Activated naive CD4-positive, alpha-beta T cell treated with anti-CD3 and anti-CD28 coated beads for 36 hours (primary cell): Measurements from ENCODE around the gene ZNF564. TPM values are rescaled to one million over a fixed set of nuclear protein-coding genes. Genes with fewer than 3 reads are reported as not detected.

Experiments
- CTCF ChIA-PET: fragments of 350-600 bp; sonication (Branson Sonifier 250); formaldehyde crosslinking; loops from one replicate; lab custom pipeline; 2021; ENCODE audit warnings: antibody characterized with exemption; lab: Charles Lee
- DNase-seq: peaks from one replicate; pipeline ENCODE4 v3.0.0-alpha.2; 2020
- H3K27ac Mint-ChIP-seq: one replicate; pipeline ENCODE4 v1.8.0; 2021; ENCODE audit warnings: mild to moderate bottlenecking, mixed read lengths
- H3K27me3 Mint-ChIP-seq: one replicate; pipeline ENCODE4 v1.8.0; 2021; ENCODE audit warnings: low read depth, mixed read lengths
- H3K36me3 Mint-ChIP-seq: one replicate; pipeline ENCODE4 v1.8.0; 2021; ENCODE audit warnings: low read depth, mixed read lengths
- H3K4me1 Mint-ChIP-seq: one replicate; pipeline ENCODE4 v1.8.0; 2021; ENCODE audit warnings: low read depth, mixed read lengths
- H3K4me3 Mint-ChIP-seq: one replicate; pipeline ENCODE4 v1.8.0; 2021; ENCODE audit warnings: mild to moderate bottlenecking, moderate library complexity, mixed read lengths
- H3K9me3 Mint-ChIP-seq: one replicate; pipeline ENCODE4 v1.8.0; 2021; ENCODE audit warnings: mixed read lengths
- intact Hi-C: fragments of 100-400 bp; cut with micrococcal nuclease; formaldehyde crosslinking; loops from one replicate; pipeline ENCODE4 v1.15.1; 2023
- total RNA-seq, 2 experiments: library from RNA; stranded (reverse); gene quantifications; one replicate each; pipeline ENCODE4 v1.2.3, GENCODE V29; 2021

ZNF564 gene
- total RNA-seq, 2 experiments from 2014 or later, result 5.6 to 5.7 TPM

DNA sequence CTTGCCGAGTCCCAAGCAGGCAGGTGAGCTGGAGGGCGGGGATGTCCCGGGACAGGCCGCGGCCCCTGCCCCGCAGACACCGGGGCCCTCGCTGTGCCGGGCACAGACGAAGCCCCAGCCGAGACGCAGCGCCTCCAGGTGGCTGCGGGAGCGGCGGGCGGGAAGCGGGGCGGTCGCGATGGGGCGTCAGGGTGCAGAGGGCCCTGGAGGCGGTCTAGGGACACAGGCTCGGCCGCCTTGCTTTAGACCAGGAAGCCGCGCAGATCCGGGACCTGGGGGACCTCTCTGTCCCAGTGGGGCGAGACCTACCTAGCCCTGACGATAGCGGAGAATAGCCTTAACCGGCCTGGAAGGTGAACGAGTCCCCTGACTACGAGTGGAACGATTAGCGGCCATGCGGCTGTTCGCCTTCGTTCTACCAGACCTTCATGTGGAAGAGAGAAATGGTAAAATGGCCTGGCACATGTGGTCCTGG, 4.2 kb upstream of the ZNF564 start:
- H3K4me3 Mint-ChIP-seq, result no peak overlapping the region
- intact Hi-C loops, result loop anchor here (10.0 kb wide), 1 partner anchor 461 kb away; no protein-coding TSS in a partner anchor
- no peak for DNase-seq
- no peaks in the 10 kb centered on the region for H3K27me3 Mint-ChIP-seq
- CTCF ChIA-PET, result interaction anchor here (0.6 kb wide), 2 partner anchors 142 to 399 kb away, joined by 3 read pairs; partner anchors contain the start of gene ZNF625
- no peaks in the 10 kb centered on the region for H3K9me3 Mint-ChIP-seq
- H3K27ac Mint-ChIP-seq, result no peak overlapping the region
- peaks cover 2% of the 10 kb centered on the region for H3K36me3 Mint-ChIP-seq
- H3K4me1 Mint-ChIP-seq, result peaks cover 10% of the 10 kb centered on the region

GRCh38 chr19:12546903-12547302, 4.4 kb downstream of the ZNF564 start:
- Mint-ChIP-seq H3K4me1 (peaks cover 57% of the 10 kb centered on the region), H3K27me3 (no peaks in the 10 kb centered on the region), H3K27ac (no peak overlapping the region), H3K36me3 (peaks cover 39% of the 10 kb centered on the region), H3K9me3 (peaks cover 9% of the 10 kb centered on the region), H3K4me3 (no peak overlapping the region)
- no peak for DNase-seq
- intact Hi-C loops, result no loop called here
- CTCF ChIA-PET, result no interaction called here

- Mint-ChIP-seq H3K27me3 (no peaks in the 10 kb centered on the region), H3K4me1 (peaks cover 53% of the 10 kb centered on the region), H3K9me3 (peaks cover 9% of the 10 kb centered on the region), H3K27ac (no peak overlapping the region), H3K36me3 (peaks cover 37% of the 10 kb centered on the region), H3K4me3 (no peak overlapping the region)
- no peak for DNase-seq
- CTCF ChIA-PET, result interaction anchor here (0.6 to 1.2 kb wide), 3 partner anchors 18 to 487 kb away, joined by 3 to 5 read pairs (median 4); no protein-coding TSS in a partner anchor
- intact Hi-C loops, result no loop called here
These were observed 5.2 kb downstream of the ZNF564 start for GRCh38 chr19:12546068-12546467.

DNA sequence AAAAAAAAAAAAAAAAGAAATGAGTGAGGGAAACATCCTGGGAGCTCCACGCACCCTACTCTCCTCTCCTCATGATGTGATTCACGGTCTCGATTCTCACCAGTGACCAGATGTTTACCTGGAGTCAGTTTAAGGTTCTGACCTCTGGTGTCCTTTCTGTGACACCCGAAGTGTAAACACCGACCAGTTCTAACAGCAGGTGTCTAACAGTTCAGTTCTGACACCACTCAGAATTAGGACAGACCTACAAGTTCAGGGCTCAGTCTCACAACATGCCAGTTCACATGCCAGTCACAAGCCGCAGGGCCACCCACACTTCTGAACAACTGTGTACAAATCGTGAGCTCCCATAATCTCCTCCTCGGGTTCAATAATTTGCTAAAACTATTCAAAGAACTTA, 6.0 kb downstream of the ZNF564 start:
- peaks cover 51% of the 10 kb centered on the region for H3K4me1 Mint-ChIP-seq
- CTCF ChIA-PET, result interaction anchor here (1.2 kb wide), 1 partner anchor 50 kb away, joined by 5 read pairs; no protein-coding TSS in a partner anchor
- no peak overlapping the region for H3K27ac Mint-ChIP-seq
- no peak for DNase-seq
- no peak overlapping the region for H3K4me3 Mint-ChIP-seq
- intact Hi-C loops, result no loop called here
- peaks cover 9% of the 10 kb centered on the region for H3K9me3 Mint-ChIP-seq
- no peaks in the 10 kb centered on the region for H3K27me3 Mint-ChIP-seq
- H3K36me3 Mint-ChIP-seq, result peaks cover 39% of the 10 kb centered on the region

DNA sequence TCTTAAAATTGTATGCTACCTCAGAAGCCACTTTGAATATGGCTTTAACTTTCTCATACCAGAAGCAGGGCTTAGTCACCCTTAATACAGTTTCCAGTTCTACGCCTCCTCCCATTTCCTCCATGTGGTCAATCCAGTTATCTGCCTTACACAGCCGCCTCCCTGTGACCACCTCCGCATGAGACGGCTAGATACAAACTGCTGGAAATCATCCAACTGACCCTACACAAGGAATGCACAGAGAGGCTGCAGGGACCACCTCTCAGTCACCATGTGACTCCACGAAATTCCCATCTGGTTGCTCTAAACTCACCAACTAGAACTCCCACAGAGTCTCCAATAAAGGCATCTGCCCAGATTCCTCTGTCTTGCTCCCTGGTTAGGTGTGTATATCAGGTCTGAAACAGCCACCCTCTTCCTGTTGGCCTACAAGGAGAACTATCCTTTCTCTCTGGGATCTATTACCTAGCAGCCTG, 6.8 kb downstream of the ZNF564 start:
- intact Hi-C loops, result no loop called here
- H3K27ac Mint-ChIP-seq, result peak overlapping the region; percentile 73
- H3K4me3 Mint-ChIP-seq, result no peak overlapping the region
- CTCF ChIA-PET, result no interaction called here
- peaks cover 41% of the 10 kb centered on the region for H3K36me3 Mint-ChIP-seq
- H3K9me3 Mint-ChIP-seq, result peaks cover 12% of the 10 kb centered on the region
- H3K4me1 Mint-ChIP-seq, result peaks cover 48% of the 10 kb centered on the region
- H3K27me3 Mint-ChIP-seq, result no peaks in the 10 kb centered on the region
- no peak for DNase-seq

GRCh38 chr19:12543855-12544254, 7.4 kb downstream of the ZNF564 start:
- intact Hi-C loops, result no loop called here
- Mint-ChIP-seq H3K27ac (peak overlapping the region; percentile 73), H3K4me3 (no peak overlapping the region), H3K27me3 (no peaks in the 10 kb centered on the region), H3K9me3 (peaks cover 12% of the 10 kb centered on the region), H3K36me3 (peaks cover 39% of the 10 kb centered on the region), H3K4me1 (peaks cover 42% of the 10 kb centered on the region)
- CTCF ChIA-PET, result no interaction called here
- DNase-seq, result no peak

- DNase-seq, result peak; percentile 34
- Mint-ChIP-seq H3K4me1 (no peaks in the 10 kb centered on the region), H3K9me3 (peaks cover 83% of the 10 kb centered on the region), H3K27ac (no peak overlapping the region), H3K4me3 (no peak overlapping the region), H3K36me3 (peaks cover 86% of the 10 kb centered on the region), H3K27me3 (no peaks in the 10 kb centered on the region)
- CTCF ChIA-PET, result no interaction called here
- intact Hi-C loops, result no loop called here
These were observed 24.0 kb downstream of the ZNF564 start for GRCh38 chr19:12527034-12527836.

- Mint-ChIP-seq H3K36me3 (peaks cover 90% of the 10 kb centered on the region), H3K4me1 (no peaks in the 10 kb centered on the region), H3K27me3 (no peaks in the 10 kb centered on the region), H3K4me3 (no peak overlapping the region), H3K27ac (no peak overlapping the region), H3K9me3 (peaks cover 87% of the 10 kb centered on the region)
- CTCF ChIA-PET, result no interaction called here
- intact Hi-C loops, result no loop called here
- no peak for DNase-seq
These were observed 24.7 kb downstream of the ZNF564 start for GRCh38 chr19:12526542-12526941.

- Mint-ChIP-seq H3K4me1 (no peaks in the 10 kb centered on the region), H3K4me3 (no peak overlapping the region), H3K27ac (no peak overlapping the region), H3K9me3 (peaks cover 70% of the 10 kb centered on the region), H3K36me3 (peaks cover 75% of the 10 kb centered on the region), H3K27me3 (no peaks in the 10 kb centered on the region)
- CTCF ChIA-PET, result interaction anchor here (0.6 kb wide), 1 partner anchor 110 kb away, joined by 3 read pairs; no protein-coding TSS in a partner anchor
- intact Hi-C loops, result no loop called here
- peak; percentile 41 for DNase-seq
These were observed 29.3 kb downstream of the ZNF564 start for GRCh38 chr19:12521996-12522395.

DNA sequence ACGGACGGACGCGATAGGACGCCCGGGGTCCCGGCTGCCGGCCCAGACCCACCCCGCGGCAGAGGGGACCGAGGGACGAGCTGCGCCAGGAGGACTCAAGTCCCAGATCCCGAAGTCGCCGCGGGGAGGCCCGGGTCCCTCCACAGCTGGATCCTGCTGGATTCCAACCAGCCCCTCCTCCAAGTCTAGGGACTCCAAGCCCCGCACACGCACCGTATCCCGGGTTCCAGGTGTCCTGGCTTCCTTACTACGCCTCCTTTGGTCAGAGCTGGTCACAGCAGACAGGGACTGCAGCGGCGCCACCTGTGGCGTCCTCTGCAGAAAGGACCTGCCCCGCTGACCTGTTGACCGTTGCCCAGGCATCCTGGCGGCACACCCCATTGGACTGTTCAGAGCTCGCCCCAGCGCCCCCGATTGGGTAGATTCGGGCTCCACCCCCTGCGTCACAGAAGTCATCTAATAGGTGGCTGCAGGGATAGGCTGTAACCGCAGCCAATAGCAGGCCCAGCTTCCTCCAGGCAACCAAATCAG, 37.7 kb downstream of the ZNF564 start:
- H3K4me3 Mint-ChIP-seq, result no peak overlapping the region
- peaks cover 3% of the 10 kb centered on the region for H3K4me1 Mint-ChIP-seq
- no peak overlapping the region for H3K27ac Mint-ChIP-seq
- H3K27me3 Mint-ChIP-seq, result peaks cover 5% of the 10 kb centered on the region
- no peak for DNase-seq
- CTCF ChIA-PET, result interaction anchor here (0.8 to 1.1 kb wide), 2 partner anchors 37 to 601 kb away, joined by 3 read pairs; no protein-coding TSS in a partner anchor
- peaks cover 25% of the 10 kb centered on the region for H3K9me3 Mint-ChIP-seq
- intact Hi-C loops, result no loop called here
- peaks cover 33% of the 10 kb centered on the region for H3K36me3 Mint-ChIP-seq

GRCh38 chr19:12497032-12497431, 54.2 kb downstream of the ZNF564 start:
- Mint-ChIP-seq H3K27ac (no peak overlapping the region), H3K9me3 (peaks cover 5% of the 10 kb centered on the region), H3K4me1 (peaks cover 9% of the 10 kb centered on the region), H3K4me3 (no peak overlapping the region), H3K36me3 (no peaks in the 10 kb centered on the region), H3K27me3 (no peaks in the 10 kb centered on the region)
- CTCF ChIA-PET, result no interaction called here
- intact Hi-C loops, result loop anchor here (5.0 kb wide), 2 partner anchors 165 to 295 kb away; partner anchors contain the start of gene ZNF563
- no peak for DNase-seq

DNA sequence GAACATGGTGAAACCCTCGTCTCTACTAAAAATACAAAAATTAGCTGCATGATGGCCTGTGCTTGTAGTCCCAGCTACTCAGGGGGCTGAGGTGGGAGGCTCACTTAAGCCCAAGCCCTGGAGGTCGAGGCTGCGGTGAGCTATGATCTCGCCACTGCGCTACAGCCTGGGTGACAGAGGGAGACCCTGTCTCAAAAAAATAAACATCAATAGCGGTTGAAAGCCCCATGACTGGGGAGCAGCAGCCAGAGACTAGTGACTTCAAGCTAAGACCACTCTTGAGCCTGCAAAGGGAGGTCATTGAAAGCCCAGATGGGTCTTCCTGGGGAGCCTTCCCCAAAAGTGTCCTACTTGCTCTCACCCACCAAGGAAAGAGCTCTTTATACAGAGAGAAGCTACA, 54.8 kb downstream of the ZNF564 start:
- no peaks in the 10 kb centered on the region for H3K36me3 Mint-ChIP-seq
- intact Hi-C loops, result loop anchor here (5.0 kb wide), 2 partner anchors 164 to 294 kb away; partner anchors contain the start of gene ZNF563
- peak overlapping the region; percentile 89 for H3K27ac Mint-ChIP-seq
- DNase-seq, result no peak
- peak overlapping the region; percentile 6 for H3K4me3 Mint-ChIP-seq
- H3K4me1 Mint-ChIP-seq, result peaks cover 9% of the 10 kb centered on the region
- H3K9me3 Mint-ChIP-seq, result peaks cover 5% of the 10 kb centered on the region
- H3K27me3 Mint-ChIP-seq, result no peaks in the 10 kb centered on the region
- CTCF ChIA-PET, result interaction anchor here (0.6 to 1.9 kb wide), 3 partner anchors 13 to 510 kb away, joined by 3 to 5 read pairs (median 3); no protein-coding TSS in a partner anchor
